Measurements from ENCODE around the gene DOCK10.
"Not testable (repeated sequence)": the region's sequence is repeated elsewhere in the genome, so short reads cannot be mapped to it uniquely, and the experiment has no call there.

DOCK10 gene

DNA sequence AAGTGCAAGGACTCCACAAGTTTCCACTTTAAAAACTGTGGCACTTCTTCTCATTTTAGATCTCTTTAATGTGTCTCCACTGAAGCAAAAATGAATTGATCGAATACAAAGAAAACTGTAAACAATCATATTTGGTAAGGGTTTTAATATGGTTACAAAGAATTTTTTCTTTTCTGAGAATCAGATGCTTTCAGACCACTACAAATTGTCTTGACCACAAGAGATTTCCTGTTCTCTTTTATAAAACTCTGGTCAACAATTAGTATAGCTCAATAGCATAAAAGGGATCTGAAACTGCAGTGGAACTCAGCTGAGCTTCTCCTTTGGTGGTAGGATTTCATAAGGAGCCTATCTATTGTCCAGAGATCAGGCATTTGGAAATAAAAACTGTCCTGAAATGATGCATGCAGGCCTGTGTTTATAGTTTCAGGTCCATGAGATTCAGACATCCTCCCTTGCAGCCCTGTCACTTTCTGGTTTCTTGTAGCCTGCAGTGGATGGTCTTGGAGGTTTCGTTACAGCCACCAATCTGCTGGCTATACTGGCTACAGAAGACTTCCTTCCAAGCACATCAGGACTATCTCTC lies 120.0 kb downstream of the DOCK10 start:
- H3K4me3 ChIP-seq (replicated peaks in 1 of 2; ENCODE audit: low read depth in 2 of 2, low read length in 2 of 2) = no peak overlapping the region
- DNase-seq (ENCODE audit: low read depth in 2 of 2) = no peak
- TF ChIP-seq, protein P1, sequence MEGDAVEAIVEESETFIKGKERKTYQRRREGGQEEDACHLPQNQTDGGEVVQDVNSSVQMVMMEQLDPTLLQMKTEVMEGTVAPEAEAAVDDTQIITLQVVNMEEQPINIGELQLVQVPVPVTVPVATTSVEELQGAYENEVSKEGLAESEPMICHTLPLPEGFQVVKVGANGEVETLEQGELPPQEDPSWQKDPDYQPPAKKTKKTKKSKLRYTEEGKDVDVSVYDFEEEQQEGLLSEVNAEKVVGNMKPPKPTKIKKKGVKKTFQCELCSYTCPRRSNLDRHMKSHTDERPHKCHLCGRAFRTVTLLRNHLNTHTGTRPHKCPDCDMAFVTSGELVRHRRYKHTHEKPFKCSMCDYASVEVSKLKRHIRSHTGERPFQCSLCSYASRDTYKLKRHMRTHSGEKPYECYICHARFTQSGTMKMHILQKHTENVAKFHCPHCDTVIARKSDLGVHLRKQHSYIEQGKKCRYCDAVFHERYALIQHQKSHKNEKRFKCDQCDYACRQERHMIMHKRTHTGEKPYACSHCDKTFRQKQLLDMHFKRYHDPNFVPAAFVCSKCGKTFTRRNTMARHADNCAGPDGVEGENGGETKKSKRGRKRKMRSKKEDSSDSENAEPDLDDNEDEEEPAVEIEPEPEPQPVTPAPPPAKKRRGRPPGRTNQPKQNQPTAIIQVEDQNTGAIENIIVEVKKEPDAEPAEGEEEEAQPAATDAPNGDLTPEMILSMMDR (IDR thresholded peaks at IDR 0.05; ENCODE audit: low read depth, low read length) = no peak

DNA sequence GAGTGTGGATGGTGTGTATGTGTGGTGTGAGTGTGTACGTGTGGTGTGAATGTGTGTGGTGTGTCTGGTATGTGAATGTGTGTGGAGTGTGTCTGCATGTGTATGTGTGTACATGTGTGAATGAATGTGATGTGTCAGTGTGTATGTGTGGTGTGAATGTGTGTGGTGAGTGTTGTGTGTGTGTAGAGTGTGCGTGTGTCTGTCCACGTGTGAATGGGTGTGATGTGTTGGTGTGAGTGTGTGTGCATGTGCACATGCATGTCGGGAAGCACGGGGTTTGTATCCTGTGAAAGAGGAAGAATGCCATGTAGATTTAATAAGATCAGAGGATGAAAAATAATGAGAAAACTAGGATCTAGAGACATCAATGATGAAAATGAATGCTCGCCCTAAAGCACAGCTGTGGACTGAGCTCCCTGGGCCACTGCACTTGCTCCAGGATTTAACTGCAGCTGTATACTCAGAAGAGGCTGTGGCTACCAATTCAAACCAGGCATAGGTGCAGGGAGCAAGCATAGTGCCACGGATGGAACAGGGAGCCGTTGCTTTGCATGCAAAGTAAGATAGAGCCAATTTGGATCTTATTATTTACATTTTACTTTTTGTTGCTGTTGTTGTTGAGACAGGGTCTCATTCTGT lies 122.7 kb downstream of the DOCK10 start:
- H3K4me3 ChIP-seq (replicated peaks in 1 of 2; ENCODE audit: low read depth in 2 of 2, low read length in 2 of 2) = no peak overlapping the region
- TF ChIP-seq, protein P1 (IDR thresholded peaks at IDR 0.05; ENCODE audit: low read depth, low read length) = no peak
- DNase-seq (ENCODE audit: low read depth in 2 of 2) = no peak

DNA sequence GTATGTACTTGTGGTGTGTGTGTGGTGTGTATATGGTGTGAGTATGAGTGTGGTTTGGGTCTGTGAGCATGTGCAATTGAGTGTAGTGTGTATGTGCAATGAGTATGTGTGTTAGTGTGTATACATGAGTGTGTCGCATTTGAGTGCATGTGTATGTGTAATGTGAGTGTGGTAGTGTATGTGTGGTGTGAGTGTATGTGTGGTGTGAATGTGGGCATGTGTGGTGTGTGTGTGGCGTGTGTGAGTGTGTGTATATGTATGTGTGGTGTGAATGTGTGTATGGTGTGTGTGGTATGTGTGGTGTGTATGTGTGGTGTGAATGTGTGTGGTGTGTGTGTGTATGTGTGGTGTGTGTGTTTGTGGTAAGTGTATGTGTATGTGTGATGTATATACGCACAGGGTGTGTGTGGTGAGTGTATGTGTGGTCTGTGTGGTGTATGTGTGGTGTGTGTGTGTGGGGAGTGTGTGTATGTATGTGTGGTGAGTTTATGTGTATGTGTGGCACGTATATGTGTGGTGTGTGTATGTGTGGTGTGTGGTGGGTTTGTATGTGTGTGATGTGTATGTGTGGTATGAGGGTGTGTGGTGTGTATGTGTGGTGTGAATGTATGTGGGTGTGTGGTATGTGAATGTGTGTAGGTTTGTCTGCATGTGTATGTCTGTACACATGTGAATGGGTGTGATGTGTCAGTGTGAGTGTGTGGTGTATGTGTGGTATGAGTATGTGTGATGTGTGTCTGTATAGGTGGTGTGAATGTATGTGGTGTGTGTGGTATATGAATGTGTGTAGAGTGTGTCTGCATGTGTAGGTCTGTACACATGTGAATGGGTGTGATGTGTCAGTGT lies 123.4 kb downstream of the DOCK10 start:
- TF ChIP-seq, protein P1 (IDR thresholded peaks at IDR 0.05; ENCODE audit: low read depth, low read length) = no peak
- no peak for DNase-seq (ENCODE audit: low read depth in 2 of 2)
- no peak overlapping the region for H3K4me3 ChIP-seq (replicated peaks in 1 of 2; ENCODE audit: low read depth in 2 of 2, low read length in 2 of 2)

DNA sequence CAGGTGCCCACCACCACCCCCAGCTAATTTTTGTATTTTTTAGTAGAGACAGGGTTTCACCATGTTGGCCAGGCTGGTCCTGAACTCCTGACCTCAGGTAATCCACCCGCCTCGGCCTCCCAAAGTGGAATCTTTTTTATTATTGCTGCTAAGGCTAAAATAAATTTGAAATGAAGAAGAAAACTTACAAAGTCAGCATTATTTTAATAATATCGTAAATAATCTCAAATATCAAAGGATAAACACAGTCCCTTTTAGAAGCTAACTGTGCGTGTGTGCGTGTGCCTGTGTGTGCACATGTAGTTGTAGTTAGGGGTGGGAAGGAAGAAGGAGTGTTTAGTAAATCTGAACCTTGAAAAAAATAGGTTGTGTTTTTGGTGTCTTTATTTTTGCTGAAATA lies 125.0 kb downstream of the DOCK10 start:
- not testable (repeated sequence) for DNase-seq (ENCODE audit: low read depth in 2 of 2)

DNA sequence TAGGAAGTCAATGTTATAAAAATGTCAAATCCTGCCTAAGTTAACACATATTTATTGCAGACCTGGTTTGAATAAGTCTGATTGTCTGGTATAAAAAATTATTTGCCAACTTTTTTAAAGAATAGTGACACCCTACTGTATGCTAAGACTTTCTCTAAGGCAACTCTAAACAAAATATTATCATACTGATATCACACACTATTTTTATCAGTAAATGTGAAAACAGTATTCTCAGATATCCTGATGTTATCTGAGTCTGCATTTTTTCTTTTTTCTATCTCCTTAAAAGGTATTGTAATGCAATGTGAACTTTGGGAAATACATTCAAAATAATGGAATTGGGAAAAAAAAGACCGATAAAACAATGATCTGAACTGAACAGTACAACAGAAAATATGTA lies 127.1 kb downstream of the DOCK10 start:
- DNase-seq (ENCODE audit: low read depth in 2 of 2) = no peak
- TF ChIP-seq, protein P1 (IDR thresholded peaks at IDR 0.05; ENCODE audit: low read depth, low read length) = no peak
- H3K4me3 ChIP-seq (replicated peaks in 1 of 2; ENCODE audit: low read depth in 2 of 2, low read length in 2 of 2) = no peak overlapping the region

More for the DNA sequence above, 125.0 kb downstream of the DOCK10 start:
- not testable (repeated sequence) for H3K4me3 ChIP-seq (replicated peaks in 1 of 2; ENCODE audit: low read depth in 2 of 2, low read length in 2 of 2)

DNA sequence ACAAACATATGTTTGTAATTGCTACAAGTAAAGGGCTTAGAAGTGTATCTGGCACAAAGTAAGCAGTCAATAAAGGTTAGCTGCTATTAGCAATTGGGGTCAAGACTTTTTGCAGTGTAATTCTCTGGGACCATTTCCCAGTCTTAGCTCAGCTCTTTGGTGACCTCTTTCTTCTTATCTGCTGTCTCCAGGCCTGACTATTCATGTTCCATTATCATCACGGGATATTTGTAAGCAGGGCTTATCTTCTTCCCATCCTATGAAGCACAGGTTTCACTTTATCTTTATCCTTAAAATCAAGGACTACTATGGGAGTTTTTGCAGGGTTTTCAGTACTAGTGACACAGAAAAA lies 131.7 kb downstream of the DOCK10 start:
- no peak overlapping the region for H3K4me3 ChIP-seq (replicated peaks in 1 of 2; ENCODE audit: low read depth in 2 of 2, low read length in 2 of 2)
- DNase-seq (ENCODE audit: low read depth in 2 of 2) = peak in 1 of 2 donors; percentile 40
- TF ChIP-seq, protein P1 (IDR thresholded peaks at IDR 0.05; ENCODE audit: low read depth, low read length) = no peak

DNA sequence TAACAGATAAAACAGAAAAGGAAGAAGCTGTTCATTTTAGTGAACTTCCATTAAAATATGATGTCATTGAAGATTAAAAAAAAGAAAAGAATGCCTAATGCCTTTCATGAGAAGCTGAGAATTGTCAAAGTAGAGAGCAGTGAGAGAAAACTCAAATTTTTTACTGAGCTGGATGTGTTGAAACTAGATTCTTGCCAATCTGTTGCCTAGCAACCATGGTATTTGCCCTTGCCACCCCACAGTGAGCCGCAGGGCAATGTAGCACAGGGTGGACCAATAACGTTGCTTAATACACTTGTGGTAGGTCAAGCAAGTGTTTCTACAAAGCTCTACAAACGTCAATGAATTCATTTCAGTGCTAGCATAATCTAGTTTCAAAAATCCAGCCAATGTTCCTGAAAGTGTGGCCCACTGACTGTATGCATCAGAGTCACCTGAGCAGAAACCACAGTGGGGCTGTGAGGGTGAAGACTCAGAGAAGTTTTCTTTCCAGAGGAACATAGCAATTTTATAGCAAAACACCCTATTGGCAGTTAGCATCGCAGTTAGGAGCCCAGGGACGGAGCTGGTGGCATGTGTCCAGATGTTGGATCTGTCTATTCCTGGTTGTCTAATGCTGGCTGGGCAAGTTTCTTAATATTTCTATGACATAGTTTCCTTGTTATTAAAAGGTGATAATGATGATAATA lies 132.2 kb downstream of the DOCK10 start:
- H3K4me3 ChIP-seq (replicated peaks in 1 of 2; ENCODE audit: low read depth in 2 of 2, low read length in 2 of 2) = no peak overlapping the region
- peak; percentile 75 to 97 for DNase-seq (ENCODE audit: low read depth in 2 of 2)
- TF ChIP-seq, protein P1 (IDR thresholded peaks at IDR 0.05; ENCODE audit: low read depth, low read length) = no peak

All from cardiac fibroblast (primary cell).